Activated CD8-positive, alpha-beta memory T cell treated with anti-CD3 and anti-CD28 coated beads, Interleukin-2, amount 50 U/mL, for 24 hours (primary cell): ENCODE measurements around the gene GNG2.

Source experiments
- DNase-seq: peaks from one replicate; pipeline ENCODE4 v3.0.0-alpha.2; 2020; ENCODE audit errors: extremely low read depth

Gene GNG2

GRCh38 chr14:51939755-51940301 lies 79.4 kb downstream of the GNG2 start:
- DNase-seq = no peak

- no peak for DNase-seq
These were observed 82.6 kb downstream of the GNG2 start for GRCh38 chr14:51942971-51943370.

GRCh38 chr14:51950007-51950406 lies 89.6 kb downstream of the GNG2 start:
- no peak for DNase-seq

- no peak for DNase-seq
These were observed 91.2 kb downstream of the GNG2 start for GRCh38 chr14:51951656-51952055.

GRCh38 chr14:51954031-51954430 lies 93.6 kb downstream of the GNG2 start:
- no peak for DNase-seq

- DNase-seq = no peak
These were observed 94.2 kb downstream of the GNG2 start for GRCh38 chr14:51954657-51955056.

GRCh38 chr14:51957950-51958349 lies 97.5 kb downstream of the GNG2 start:
- no peak for DNase-seq

GRCh38 chr14:51959928-51960327 lies 99.5 kb downstream of the GNG2 start:
- no peak for DNase-seq

- no peak for DNase-seq
These were observed 100.5 kb downstream of the GNG2 start for GRCh38 chr14:51960866-51961265.

GRCh38 chr14:51962711-51963110 lies 102.3 kb downstream of the GNG2 start:
- no peak for DNase-seq

- DNase-seq = no peak
These were observed 102.9 kb downstream of the GNG2 start for GRCh38 chr14:51963286-51963685.

GRCh38 chr14:51967521-51967920 lies 107.1 kb downstream of the GNG2 start:
- DNase-seq = no peak

GRCh38 chr14:51969852-51970540 lies 109.6 kb downstream of the GNG2 start:
- DNase-seq = no peak

GRCh38 chr14:51972566-51972965 lies 112.2 kb downstream of the GNG2 start:
- no peak for DNase-seq

- no peak for DNase-seq
These were observed 116.7 kb downstream of the GNG2 start for GRCh38 chr14:51977075-51977474.

- no peak for DNase-seq
These were observed 118.3 kb downstream of the GNG2 start for GRCh38 chr14:51978681-51979085.

- DNase-seq = peak; percentile 61
These were observed 118.8 kb downstream of the GNG2 start for GRCh38 chr14:51979088-51979709.

- no peak for DNase-seq
These were observed 120.9 kb downstream of the GNG2 start for GRCh38 chr14:51981218-51981854.

GRCh38 chr14:51988221-51988620 lies 127.8 kb downstream of the GNG2 start:
- DNase-seq = no peak

GRCh38 chr14:51989293-51990234 lies 129.2 kb downstream of the GNG2 start, which contains the start of gene RTRAF:
RTRAF (plus strand) TSS chr14:51989546; CDS start chr14:51989640, 94 bp downstream.
- DNase-seq = peak; percentile 77

- DNase-seq = no peak
These were observed 130.1 kb downstream of the GNG2 start for GRCh38 chr14:51990488-51990887.
